ENCODE measurements around the gene ELAVL1.
A peak's percentile ranks its signal among the peaks of the same experiment; 100 is the strongest.
"Not testable (repeated sequence)": the region's sequence is repeated elsewhere in the genome, so short reads cannot be mapped to it uniquely, and the experiment has no call there.

Gene ELAVL1

DNA sequence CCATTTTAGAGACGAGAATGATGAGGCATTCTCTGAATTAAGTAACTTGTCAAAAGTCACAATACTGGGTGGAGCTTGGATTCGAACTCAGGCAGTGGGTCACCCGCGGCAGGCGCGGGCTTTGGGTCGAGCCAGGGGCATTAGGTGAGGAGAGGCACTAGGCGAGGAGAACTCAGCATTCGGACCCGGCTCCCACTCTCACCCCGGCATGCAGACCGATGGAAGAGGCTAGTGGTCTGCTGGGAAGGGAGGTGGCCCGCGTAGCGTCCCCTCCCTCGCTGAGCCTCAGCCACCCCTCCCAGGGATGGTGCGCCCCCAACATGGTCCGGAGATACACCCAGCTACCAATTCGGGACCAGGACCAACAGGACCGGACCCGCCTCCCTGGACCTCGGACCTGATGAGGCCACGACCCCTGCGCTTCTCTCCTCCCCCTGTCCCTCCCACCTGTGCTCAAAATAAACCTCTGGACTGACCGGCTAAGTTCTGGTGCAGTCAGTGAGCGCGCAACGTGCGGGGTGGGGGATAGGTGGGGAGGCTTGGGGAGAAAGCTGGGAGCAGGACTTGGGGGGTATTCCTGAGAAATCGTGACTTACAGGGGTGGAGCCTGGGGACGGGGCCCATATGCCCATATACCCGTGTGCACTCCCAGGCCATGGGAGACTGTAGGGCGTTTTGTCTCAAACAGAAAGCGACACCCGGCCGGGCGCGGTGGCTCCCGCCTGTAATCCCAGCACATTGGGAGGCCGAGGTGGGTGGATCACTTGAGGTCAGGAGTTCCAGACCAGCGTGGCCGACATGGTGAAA lies 86.6 kb downstream of the ELAVL1 start:
- no peak for DNase-seq (ENCODE audit: low read depth, low spot score)
- no peak overlapping the region for H3K4me3 ChIP-seq (ENCODE audit: low read length)

DNA sequence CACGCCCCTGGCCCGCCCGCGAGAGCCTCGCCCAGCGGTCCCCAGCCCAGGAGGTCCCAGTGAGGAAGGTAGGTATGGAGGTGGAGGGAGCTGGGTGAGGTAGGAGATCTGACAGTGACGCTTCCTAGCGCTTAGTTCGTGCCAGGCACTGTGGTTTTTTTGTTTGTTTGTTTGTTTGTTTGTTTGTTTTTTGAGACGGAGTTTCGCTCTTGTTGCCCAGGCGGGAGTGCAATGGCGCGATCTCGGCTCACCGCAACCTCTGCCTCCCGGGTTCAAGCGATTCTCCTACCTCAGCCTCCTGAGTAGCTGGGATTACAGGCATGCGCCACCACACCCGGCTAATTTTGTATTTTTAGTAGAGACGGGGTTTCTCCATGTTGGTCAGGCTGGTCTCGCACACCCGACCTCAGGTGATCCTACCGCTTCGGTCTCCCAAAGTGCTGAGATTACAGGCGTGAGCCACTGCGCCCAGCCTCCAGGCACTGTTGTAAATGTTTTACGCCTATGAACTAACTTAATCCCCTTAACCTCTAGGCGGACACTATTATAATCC lies 87.3 kb downstream of the ELAVL1 start:
- H3K4me3 ChIP-seq (ENCODE audit: low read length), result not testable (repeated sequence)

GRCh38 chr19:7917267-7918061 lies 88.0 kb downstream of the ELAVL1 start:
- no peak for DNase-seq (ENCODE audit: low read depth, low spot score)
- H3K4me3 ChIP-seq (ENCODE audit: low read length), result no peak overlapping the region

More for the DNA sequence above, 87.3 kb downstream of the ELAVL1 start:
- not testable (repeated sequence) for DNase-seq (ENCODE audit: low read depth, low spot score)

- 0 out of 2 replicates have a peak overlapping the region, but pooled peaks have one; percentile 23 for H3K4me3 ChIP-seq (ENCODE audit: low read length)
- no peak for DNase-seq (ENCODE audit: low read depth, low spot score)
These were observed 88.5 kb downstream of the ELAVL1 start for GRCh38 chr19:7916955-7917266.

- DNase-seq (ENCODE audit: low read depth, low spot score), result peak; percentile 41
- H3K4me3 ChIP-seq (ENCODE audit: low read length), result peak overlapping the region; percentile 54
These were observed 89.1 kb downstream of the ELAVL1 start for GRCh38 chr19:7916103-7916954.

DNA sequence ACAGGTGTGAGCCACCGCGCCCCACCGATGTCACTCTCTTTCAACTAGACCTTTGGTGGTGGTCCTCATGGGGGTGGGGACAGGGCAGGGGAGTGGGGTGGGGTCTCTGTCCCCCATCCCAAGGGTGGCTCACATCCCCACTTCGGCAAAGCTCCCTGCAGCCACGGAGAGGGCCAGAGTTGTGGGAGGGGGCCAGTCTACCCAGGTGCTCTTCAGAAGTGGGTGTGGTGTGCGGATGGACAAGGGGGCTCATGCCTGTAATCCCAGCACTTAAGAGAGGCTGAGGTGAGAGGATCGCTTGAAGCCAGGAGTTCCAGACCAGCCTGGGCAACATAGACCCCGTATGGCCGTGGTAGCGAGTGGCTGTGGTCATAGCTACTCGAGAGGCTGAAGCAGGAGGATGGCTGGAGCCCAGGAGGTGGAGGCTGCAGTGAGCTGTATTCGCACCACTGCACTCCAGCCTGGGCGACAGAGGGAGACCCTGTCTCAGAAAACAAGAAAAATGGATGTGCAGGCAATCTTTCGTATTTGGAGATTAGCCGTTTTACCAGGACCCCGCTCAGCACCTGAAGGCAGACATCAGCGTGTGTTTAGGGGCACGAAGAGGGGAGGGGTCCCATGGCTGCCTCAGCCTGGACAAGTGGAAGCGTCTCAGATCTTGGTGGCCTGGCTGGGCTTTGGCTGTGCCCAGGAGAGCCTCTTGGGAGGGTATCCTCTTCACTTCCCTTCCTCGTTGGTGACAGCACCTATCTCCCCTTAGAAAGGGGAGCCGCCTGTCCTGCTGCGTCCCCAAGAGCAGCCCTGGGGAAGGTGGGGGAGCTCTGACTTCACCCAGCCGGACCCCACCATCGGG lies 90.0 kb downstream of the ELAVL1 start:
- H3K4me3 ChIP-seq (ENCODE audit: low read length), result peak overlapping the region; percentile 54
- no peak for DNase-seq (ENCODE audit: low read depth, low spot score)

- H3K4me3 ChIP-seq (ENCODE audit: low read length), result peak within 1 kb of the TSS; percentile 54
- no peak for DNase-seq (ENCODE audit: low read depth, low spot score)
These were observed 90.8 kb downstream of the ELAVL1 start, which contains the start of gene TGFBR3L for GRCh38 chr19:7914598-7915045. Gene TGFBR3L (plus strand): TSS chr19:7914830.

GRCh38 chr19:7914099-7914498 lies 91.3 kb downstream of the ELAVL1 start:
- H3K4me3 ChIP-seq (ENCODE audit: low read length), result no peak overlapping the region
- no peak for DNase-seq (ENCODE audit: low read depth, low spot score)

DNA sequence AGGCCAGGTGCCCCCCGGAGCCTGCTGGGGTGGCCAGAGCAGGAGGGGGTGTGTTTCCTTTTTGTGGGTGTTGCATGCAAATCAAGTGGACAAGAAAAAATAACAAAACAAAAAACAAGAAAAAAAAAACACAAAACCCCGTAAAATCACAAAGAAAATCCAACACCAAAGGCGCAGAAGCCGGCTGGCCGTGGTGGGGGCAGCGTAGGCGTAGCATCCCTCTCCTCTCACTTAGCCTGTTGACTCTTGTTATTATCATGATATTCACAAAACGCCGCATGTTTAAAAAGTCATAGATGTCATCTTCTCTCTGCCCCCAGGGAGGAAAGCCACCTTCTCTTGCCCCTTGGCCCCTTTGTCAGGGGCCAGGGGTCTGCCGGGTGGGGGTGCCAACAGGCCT lies 91.8 kb downstream of the ELAVL1 start:
- no peak for DNase-seq (ENCODE audit: low read depth, low spot score)
- no peak overlapping the region for H3K4me3 ChIP-seq (ENCODE audit: low read length)

GRCh38 chr19:7912697-7913564 lies 92.5 kb downstream of the ELAVL1 start:
- H3K4me3 ChIP-seq (ENCODE audit: low read length), result no peak overlapping the region
- DNase-seq (ENCODE audit: low read depth, low spot score), result no peak

- DNase-seq (ENCODE audit: low read depth, low spot score), result no peak
- no peak overlapping the region for H3K4me3 ChIP-seq (ENCODE audit: low read length)
These were observed 93.2 kb downstream of the ELAVL1 start for GRCh38 chr19:7912144-7912696.

DNA sequence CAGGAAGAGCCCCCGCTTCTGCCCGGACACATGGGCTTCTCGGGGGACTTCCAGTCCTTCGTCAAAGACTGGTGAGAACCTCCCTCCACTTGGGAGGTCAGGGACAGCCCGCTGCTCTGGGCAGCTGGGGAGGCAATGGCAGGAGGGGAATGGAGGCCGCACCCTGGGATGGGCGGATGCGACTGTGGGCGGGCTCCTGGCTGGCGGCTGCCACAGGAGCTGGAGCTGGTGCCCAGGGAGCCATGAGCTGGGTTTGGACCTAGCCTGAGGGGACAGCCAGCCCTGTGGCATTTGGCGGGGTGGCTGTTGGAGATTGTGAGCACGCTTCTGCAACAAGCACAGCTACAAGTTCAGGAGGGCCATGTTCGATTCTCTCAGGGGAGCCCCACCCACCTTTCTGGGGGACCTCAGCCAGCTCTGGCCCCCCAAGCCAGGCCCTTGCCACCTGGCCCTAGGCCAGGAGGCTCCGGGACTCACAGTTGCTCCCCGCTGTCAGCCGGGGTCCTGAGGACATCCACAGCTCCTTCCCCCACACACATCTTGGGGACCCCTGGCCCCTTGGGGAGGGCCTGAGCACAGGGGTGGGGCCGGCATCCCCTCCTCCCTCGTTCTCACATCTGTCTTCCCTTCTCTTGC lies 93.8 kb downstream of the ELAVL1 start:
- no peak overlapping the region for H3K4me3 ChIP-seq (ENCODE audit: low read length)
- DNase-seq (ENCODE audit: low read depth, low spot score), result no peak

DNA sequence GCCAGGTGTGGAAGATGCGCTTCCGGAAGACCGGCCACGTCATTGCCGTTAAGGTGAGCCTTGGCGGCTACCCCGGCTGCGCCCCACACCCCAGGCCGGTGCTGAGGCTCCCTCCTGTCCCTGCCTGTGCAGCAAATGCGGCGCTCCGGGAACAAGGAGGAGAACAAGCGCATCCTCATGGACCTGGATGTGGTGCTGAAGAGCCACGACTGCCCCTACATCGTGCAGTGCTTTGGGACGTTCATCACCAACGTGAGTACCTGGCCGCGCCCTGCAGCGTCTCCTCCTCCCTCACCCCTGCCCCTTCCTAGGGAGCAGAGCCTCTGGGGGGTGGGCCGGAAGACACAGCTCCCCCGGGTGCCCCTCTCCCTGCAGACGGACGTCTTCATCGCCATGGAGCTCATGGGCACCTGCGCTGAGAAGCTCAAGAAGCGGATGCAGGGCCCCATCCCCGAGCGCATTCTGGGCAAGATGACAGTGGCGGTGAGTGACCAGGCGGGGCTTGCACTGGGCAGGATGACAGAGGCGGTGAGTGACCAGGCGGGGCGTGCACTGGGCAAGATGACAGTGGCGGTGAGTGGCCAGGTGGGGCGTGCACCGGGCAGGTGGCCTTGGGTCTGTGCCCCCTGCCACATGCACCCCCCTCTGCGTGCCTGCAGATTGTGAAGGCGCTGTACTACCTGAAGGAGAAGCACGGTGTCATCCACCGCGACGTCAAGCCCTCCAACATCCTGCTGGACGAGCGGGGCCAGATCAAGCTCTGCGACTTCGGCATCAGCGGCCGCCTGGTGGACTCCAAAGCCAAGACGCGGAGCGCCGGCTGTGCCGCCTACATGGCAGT lies 94.9 kb downstream of the ELAVL1 start:
- no peak overlapping the region for H3K4me3 ChIP-seq (ENCODE audit: low read length)
- no peak for DNase-seq (ENCODE audit: low read depth, low spot score)

GRCh38 chr19:7909471-7910067 lies 95.9 kb downstream of the ELAVL1 start:
- no peak overlapping the region for H3K4me3 ChIP-seq (ENCODE audit: low read length)
- no peak for DNase-seq (ENCODE audit: low read depth, low spot score)

DNA sequence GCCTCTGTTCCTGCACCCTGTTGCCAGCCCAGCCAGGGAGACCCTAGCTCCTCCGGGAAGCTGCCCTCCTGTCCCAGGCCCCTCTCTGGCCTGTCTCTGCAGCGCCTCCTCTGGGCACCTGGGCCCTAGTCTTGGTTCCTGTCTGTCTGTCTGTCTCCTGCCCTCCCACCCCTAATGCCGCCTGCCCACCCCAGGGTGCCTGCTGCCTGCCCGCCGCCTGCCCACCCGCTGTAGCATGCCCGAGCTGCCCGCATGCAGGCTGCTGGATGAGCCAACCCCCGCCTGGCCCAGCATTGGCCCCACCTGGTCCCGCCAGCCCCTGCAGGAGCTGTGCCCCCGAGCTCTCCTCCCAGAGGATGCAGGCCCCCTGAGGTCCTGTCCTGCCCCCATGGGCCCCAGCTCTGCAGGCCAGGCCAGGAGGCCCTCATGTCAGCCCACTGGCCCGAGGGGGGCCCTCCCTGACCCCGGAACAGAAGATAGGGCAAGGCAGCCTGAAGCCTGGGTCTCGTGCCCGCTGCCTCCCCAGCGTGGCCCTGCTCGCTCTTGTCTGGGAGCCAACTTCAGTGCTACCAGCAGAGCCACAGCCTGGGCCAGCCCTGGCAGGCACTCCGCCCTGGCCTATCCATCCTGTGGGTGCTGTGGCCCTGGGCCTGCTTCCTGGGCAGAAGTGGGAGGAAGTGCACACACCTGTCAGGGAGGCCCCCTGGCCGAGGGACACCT lies 96.5 kb downstream of the ELAVL1 start:
- H3K4me3 ChIP-seq (ENCODE audit: low read length), result no peak overlapping the region
- DNase-seq (ENCODE audit: low read depth, low spot score), result no peak

Measured in Jurkat, Clone E6-1 (cell line).